Measurements from ENCODE around the gene CYP3A4. TPM values are rescaled to one million over a fixed set of nuclear protein-coding genes. Genes with fewer than 3 reads are reported as not detected.
"Not testable (repeated sequence)": the region's sequence is repeated elsewhere in the genome, so short reads cannot be mapped to it uniquely, and the experiment has no call there.

Gene CYP3A4
- total RNA-seq, 2 experiments from 2014 or later: not detected

GRCh38 chr7:99736667-99737066 lies 47.3 kb downstream of the CYP3A4 start:
- not testable (repeated sequence) for ATAC-seq

GRCh38 chr7:99734987-99735386 lies 49.0 kb downstream of the CYP3A4 start, which contains the start of gene CYP3A7:
CYP3A7 (minus strand) TSS chr7:99735196; CDS start chr7:99735093, 103 bp downstream.
- Mint-ChIP-seq H3K4me1 (peaks cover 8% of the 10 kb centered on the region), H3K36me3 (peaks cover 6% of the 10 kb centered on the region), H3K4me3 (no peak within 1 kb of the TSS), H3K9me3 (ENCODE audit: low read depth) (no peaks in the 10 kb centered on the region), H3K27me3 (no peaks in the 10 kb centered on the region), H3K27ac (no peak within 1 kb of the TSS)
- CTCF ChIA-PET: no interaction called here
- ATAC-seq (no peak), DNase-seq (no peak)

More at GRCh38 chr7:99736667-99737066, 47.3 kb downstream of the CYP3A4 start:
- CTCF ChIA-PET; H3K27ac Mint-ChIP-seq; H3K27me3 Mint-ChIP-seq; H3K4me1 Mint-ChIP-seq; H3K36me3 Mint-ChIP-seq; H3K9me3 Mint-ChIP-seq (ENCODE audit: low read depth); DNase-seq; H3K4me3 Mint-ChIP-seq: not testable (repeated sequence)

DNA sequence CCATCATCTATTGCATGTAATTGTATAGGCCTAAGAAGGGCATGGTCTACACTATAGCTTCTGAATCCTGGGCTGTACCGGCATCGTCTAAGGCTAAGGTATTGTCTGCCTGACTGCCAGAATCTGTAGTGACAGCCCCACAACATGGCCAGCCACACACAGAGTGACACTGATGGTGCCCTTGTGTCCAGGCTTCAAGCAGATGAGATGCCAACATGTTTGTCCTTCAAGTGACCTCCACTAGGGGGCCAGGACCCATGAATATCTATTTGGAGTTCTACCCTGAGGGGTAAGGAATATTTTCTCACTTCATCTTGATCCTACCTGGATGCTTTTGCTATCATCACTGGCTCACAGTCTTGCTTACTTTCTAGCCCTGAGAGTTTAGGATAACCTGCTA lies 50.5 kb downstream of the CYP3A4 start:
- DNase-seq (no peak), ATAC-seq (no peak)
- peaks cover 2% of the 10 kb centered on the region for H3K36me3 Mint-ChIP-seq
- no peaks in the 10 kb centered on the region for H3K27me3 Mint-ChIP-seq
- H3K27ac Mint-ChIP-seq: no peak overlapping the region
- H3K4me1 Mint-ChIP-seq: peaks cover 8% of the 10 kb centered on the region
- H3K4me3 Mint-ChIP-seq: no peak overlapping the region
- no peaks in the 10 kb centered on the region for H3K9me3 Mint-ChIP-seq (ENCODE audit: low read depth)
- CTCF ChIA-PET: no interaction called here

DNA sequence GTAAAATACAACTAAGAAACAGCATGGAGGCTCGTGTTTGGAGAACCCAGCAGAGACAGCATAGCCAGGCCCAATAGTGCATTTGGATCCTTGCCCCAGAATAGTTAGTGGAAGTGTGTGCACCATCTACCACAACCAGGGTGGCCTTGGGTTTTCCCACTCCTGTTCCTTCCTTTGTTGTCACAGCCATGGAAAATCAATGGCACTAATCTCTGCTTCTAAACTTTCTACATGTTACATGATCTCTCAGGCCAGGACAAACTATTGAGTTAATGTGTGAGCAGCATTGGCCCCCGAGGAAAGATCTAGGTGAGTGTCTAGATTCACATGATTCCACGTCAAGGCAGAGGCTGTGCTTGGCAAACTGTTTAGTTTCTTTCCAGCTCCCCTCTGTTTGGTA lies 51.0 kb downstream of the CYP3A4 start:
- CTCF ChIA-PET: no interaction called here
- ATAC-seq (no peak), DNase-seq (no peak)
- Mint-ChIP-seq H3K9me3 (ENCODE audit: low read depth) (no peaks in the 10 kb centered on the region), H3K4me3 (no peak overlapping the region), H3K4me1 (peaks cover 5% of the 10 kb centered on the region), H3K27me3 (no peaks in the 10 kb centered on the region), H3K36me3 (peaks cover under 1% of the 10 kb centered on the region), H3K27ac (no peak overlapping the region)

DNA sequence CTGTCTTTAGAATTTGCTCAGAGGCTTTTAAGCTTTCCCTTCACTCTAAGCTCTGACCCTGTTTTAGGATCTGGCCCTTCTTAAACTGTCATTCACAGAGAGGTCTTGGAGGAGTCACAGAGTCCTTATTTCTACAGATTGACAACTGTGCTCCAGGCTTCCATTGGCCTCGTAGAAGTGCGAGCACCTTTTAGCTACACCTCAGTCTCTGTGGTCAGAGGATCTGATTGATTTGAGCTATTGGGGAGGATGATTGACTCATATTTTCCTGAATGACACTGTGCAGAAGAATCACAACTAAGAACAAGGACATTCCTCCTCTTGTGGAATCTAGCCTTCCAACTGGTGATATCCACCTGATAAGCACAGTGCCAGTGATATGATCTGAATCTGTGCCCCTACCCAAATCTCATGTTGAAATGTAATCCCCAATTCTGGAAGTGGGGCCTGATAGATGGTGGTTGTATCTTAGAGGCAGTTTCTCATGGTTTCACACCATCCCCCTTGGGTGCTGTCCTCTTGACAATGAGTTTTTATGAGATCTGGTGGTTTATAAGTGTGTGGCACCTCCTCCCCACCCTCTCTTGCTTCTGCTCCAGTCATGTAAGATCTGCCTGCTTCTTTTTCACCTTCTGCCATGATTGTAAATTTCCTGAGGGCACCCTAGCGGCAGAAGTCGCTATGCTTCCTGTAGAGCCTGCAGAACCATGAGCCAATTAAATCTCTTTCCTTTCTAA lies 52.2 kb downstream of the CYP3A4 start:
- Mint-ChIP-seq H3K4me1 (no peaks in the 10 kb centered on the region), H3K27me3 (no peaks in the 10 kb centered on the region), H3K36me3 (no peaks in the 10 kb centered on the region), H3K4me3 (no peak overlapping the region), H3K27ac (no peak overlapping the region), H3K9me3 (ENCODE audit: low read depth) (no peaks in the 10 kb centered on the region)
- ATAC-seq: peak; percentile 16
- no peak for DNase-seq
- CTCF ChIA-PET: interaction anchor here (0.6 kb wide), 1 partner anchor 362 kb away, joined by 4 read pairs; no protein-coding TSS in a partner anchor

- Mint-ChIP-seq H3K9me3 (ENCODE audit: low read depth) (no peaks in the 10 kb centered on the region), H3K4me1 (no peaks in the 10 kb centered on the region), H3K27me3 (no peaks in the 10 kb centered on the region), H3K36me3 (no peaks in the 10 kb centered on the region), H3K4me3 (no peak overlapping the region), H3K27ac (no peak overlapping the region)
- no peak for DNase-seq
- CTCF ChIA-PET: interaction anchor here (0.6 kb wide), 1 partner anchor 361 kb away, joined by 4 read pairs; no protein-coding TSS in a partner anchor
- no peak for ATAC-seq
Observed at GRCh38 chr7:99730992-99731391, 53.0 kb downstream of the CYP3A4 start.

DNA sequence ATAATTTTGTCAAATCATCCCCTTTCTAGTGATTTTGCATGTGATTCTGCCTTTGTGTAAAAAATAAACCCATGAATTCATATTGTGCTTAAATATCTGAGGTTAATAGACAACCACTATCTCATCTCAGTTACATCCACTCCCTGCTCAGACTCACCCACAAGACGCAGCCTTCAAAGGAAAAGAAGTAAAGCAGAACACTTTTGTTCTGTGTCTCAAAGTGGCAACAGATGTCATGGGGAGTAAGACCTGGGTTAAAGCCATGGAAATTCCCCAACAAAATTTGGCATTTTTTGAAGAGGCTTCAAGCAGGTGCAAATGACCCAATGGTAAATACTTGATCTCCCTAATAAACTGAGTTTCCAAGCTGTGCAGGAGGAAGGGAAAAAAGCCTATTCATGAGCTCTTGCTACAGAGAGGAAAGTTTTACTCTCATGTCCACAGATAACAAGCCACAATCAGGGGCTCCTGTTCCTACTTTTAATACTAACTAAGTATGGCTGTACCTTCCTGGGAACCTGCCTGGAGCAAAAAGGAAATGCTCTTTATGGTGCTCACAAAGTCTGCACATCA lies 53.7 kb downstream of the CYP3A4 start:
- Mint-ChIP-seq H3K27me3 (no peaks in the 10 kb centered on the region), H3K36me3 (no peaks in the 10 kb centered on the region), H3K4me3 (no peak overlapping the region), H3K9me3 (ENCODE audit: low read depth) (no peaks in the 10 kb centered on the region), H3K4me1 (no peaks in the 10 kb centered on the region), H3K27ac (no peak overlapping the region)
- CTCF ChIA-PET: no interaction called here
- DNase-seq (no peak), ATAC-seq (no peak)

DNA sequence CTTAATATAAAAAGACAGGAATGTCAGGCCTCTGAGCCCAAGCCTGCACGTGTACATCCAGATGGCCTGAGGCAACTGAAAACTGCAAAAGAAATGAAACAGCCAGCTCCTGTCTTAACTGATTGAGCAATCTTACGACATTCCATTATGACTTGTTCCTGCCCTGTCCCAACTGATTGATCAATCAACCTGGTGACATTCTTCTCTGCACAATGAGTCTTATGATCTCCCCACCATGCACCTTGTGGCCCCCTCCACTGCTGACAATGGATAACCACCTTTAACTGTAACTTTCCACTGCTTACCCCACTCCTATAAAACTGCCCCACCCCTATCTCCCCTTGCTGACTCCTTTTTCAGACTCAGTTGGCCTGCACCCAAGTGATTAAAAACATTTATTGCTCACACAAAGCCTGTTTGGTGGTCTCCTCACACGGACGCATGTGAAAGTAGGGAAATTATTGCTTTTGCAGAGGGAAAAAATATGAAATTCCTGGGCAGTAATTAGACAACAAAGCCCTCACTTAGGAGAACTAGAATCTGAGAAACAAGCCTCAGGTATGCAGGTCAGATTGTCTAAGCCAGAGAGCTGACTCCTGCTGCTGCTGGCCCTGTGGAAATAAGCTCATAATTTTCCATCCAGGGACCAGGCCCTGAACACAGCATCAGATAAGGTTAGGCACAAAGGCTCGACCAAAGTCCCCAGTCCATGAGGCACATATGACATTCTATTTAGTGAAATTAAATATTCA lies 54.3 kb downstream of the CYP3A4 start:
- H3K9me3 Mint-ChIP-seq (ENCODE audit: low read depth): no peaks in the 10 kb centered on the region
- CTCF ChIA-PET: no interaction called here
- no peak for ATAC-seq
- no peak for DNase-seq
- no peaks in the 10 kb centered on the region for H3K36me3 Mint-ChIP-seq
- H3K27ac Mint-ChIP-seq: no peak overlapping the region
- no peaks in the 10 kb centered on the region for H3K4me1 Mint-ChIP-seq
- no peaks in the 10 kb centered on the region for H3K27me3 Mint-ChIP-seq
- H3K4me3 Mint-ChIP-seq: no peak overlapping the region

DNA sequence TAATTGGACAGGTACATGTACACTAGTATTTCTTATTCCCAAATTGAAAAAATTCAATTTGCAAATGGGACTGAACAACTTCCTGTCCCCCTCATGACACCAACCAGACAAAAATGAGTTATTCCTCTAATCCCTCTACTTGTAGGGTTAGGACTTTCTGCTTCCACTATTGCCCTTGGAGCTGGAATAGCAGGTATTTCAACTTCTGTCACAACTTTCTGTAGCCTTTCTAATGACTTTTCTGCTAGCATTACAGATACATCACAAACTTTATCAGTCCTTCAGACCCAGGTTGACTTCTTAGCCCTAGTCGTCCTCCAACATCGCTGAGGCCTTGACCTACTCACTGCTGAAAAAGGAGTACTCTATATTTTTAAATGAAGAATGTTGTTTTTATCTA lies 55.4 kb downstream of the CYP3A4 start:
- DNase-seq: no peak
- H3K4me1 Mint-ChIP-seq: no peaks in the 10 kb centered on the region
- H3K27ac Mint-ChIP-seq: no peak overlapping the region
- no peaks in the 10 kb centered on the region for H3K27me3 Mint-ChIP-seq
- no peak for ATAC-seq
- H3K4me3 Mint-ChIP-seq: no peak overlapping the region
- CTCF ChIA-PET: no interaction called here
- H3K36me3 Mint-ChIP-seq: no peaks in the 10 kb centered on the region
- H3K9me3 Mint-ChIP-seq (ENCODE audit: low read depth): no peaks in the 10 kb centered on the region

- H3K9me3 Mint-ChIP-seq (ENCODE audit: low read depth); ATAC-seq; H3K27ac Mint-ChIP-seq; H3K4me1 Mint-ChIP-seq; H3K4me3 Mint-ChIP-seq; DNase-seq; H3K27me3 Mint-ChIP-seq; H3K36me3 Mint-ChIP-seq; CTCF ChIA-PET: not testable (repeated sequence)
Observed at GRCh38 chr7:99723201-99723600, 60.8 kb downstream of the CYP3A4 start.

- peaks cover 3% of the 10 kb centered on the region for H3K9me3 Mint-ChIP-seq (ENCODE audit: low read depth)
- ATAC-seq (no peak), DNase-seq (no peak)
- no peak overlapping the region for H3K27ac Mint-ChIP-seq
- H3K4me3 Mint-ChIP-seq: no peak overlapping the region
- no peaks in the 10 kb centered on the region for H3K36me3 Mint-ChIP-seq
- CTCF ChIA-PET: no interaction called here
- H3K27me3 Mint-ChIP-seq: no peaks in the 10 kb centered on the region
- H3K4me1 Mint-ChIP-seq: no peaks in the 10 kb centered on the region
Observed at GRCh38 chr7:99720800-99721595, 63.0 kb downstream of the CYP3A4 start.

DNA sequence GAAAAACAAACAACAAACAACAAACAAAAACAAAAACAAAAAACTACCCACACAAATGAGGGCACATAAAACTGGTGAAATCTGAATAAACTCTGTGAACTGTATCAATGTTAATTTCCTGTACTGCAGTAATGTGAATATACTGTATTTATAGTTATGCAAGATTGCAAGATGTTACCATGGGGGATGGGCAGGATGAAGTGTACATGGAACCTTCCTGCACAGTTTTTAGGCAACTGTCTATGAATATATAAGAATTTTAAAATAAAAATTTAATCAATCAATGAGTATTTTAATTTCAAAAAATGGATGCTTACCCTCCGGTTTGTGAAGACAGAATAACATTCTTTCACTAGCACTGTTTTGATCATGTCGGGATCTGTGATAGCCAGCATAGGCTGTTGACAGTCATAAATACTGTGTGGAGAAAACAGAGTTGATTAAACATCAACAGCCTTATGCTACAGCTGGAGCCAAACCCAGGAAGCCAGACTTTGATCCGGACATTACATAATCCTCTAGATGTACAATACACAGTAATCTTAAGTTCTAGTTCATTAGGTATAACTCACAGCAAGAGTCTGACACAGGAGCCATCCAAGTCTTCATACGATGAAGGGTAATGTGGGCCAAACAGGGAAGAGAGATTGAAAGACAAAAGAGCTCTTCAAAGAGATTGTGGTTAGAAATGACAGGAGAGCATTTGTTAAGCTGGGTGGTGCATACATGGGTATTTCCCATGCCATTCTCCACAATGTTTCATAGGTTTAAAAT lies 63.8 kb downstream of the CYP3A4 start:
- CTCF ChIA-PET: no interaction called here
- H3K9me3 Mint-ChIP-seq (ENCODE audit: low read depth): peaks cover 3% of the 10 kb centered on the region
- H3K4me1 Mint-ChIP-seq: no peaks in the 10 kb centered on the region
- ATAC-seq (no peak), DNase-seq (no peak)
- H3K36me3 Mint-ChIP-seq: peaks cover 2% of the 10 kb centered on the region
- H3K27me3 Mint-ChIP-seq: no peaks in the 10 kb centered on the region
- H3K4me3 Mint-ChIP-seq: no peak overlapping the region
- no peak overlapping the region for H3K27ac Mint-ChIP-seq

All from activated CD8-positive, alpha-beta memory T cell treated with anti-CD3 and anti-CD28 coated beads, Interleukin-2, amount 10 ng/mL, durations not matched to agents 7 days and 5 days (primary cell).